Keratinocyte (primary cell): ENCODE data around the gene EIF3A. TPM values are rescaled to one million over a fixed set of nuclear protein-coding genes. Genes with fewer than 3 reads are reported as not detected.
"Not testable (repeated sequence)": the region's sequence is repeated elsewhere in the genome, so short reads cannot be mapped to it uniquely, and the experiment has no call there.

Experiments used
- DNase-seq: peaks from one replicate; pipeline ENCODE4 v3.0.0-alpha.2; 2011; ENCODE audit warnings: low read depth, missing footprints, low spot score
- FAIRE-seq: peaks from 2 replicates; lab custom pipeline; 2011; peaks lifted over from hg19 to GRCh38; lab: Jason Lieb, UNC
- H2AFZ ChIP-seq: 2 replicates; pipeline ENCODE4 v1.6.0; 2012; ENCODE audit warnings: low read length, control low read depth, inconsistent platforms; ENCODE audit not compliant: control insufficient read depth
- H3K27ac ChIP-seq: 2 replicates; pipeline ENCODE4 v1.5.1; 2011; ENCODE audit warnings: low read length; ENCODE audit not compliant: control insufficient read depth, insufficient read depth
- H3K27me3 ChIP-seq: 3 replicates; pipeline ENCODE4 v1.6.0; 2011; ENCODE audit warnings: low read length; ENCODE audit not compliant: control insufficient read depth, insufficient read depth; ENCODE audit errors: extremely low read depth
- H3K36me3 ChIP-seq, 2 experiments: 2 replicates in 1 of 2; 3 replicates in 1 of 2; pipeline ENCODE4 v1.5.1; 2011; ENCODE audit warnings: low read length in 2 of 2, mild to moderate bottlenecking in 1 of 2; ENCODE audit not compliant: control insufficient read depth in 2 of 2, insufficient read depth in 2 of 2; ENCODE audit errors: extremely low read depth in 1 of 2
- H3K4me1 ChIP-seq: 3 replicates; pipeline ENCODE4 v1.5.1; 2011; ENCODE audit warnings: low read length; ENCODE audit not compliant: control insufficient read depth, insufficient read depth; ENCODE audit errors: extremely low read depth
- H3K4me2 ChIP-seq: 3 replicates; pipeline ENCODE4 v1.6.0; 2011; ENCODE audit warnings: low read depth, low read length; ENCODE audit not compliant: control insufficient read depth, insufficient read depth; ENCODE audit errors: extremely low read depth
- H3K4me3 ChIP-seq, 3 experiments: fragments of 200-600 bp in 1 of 3; sonication (generic) in 1 of 3; 2 replicates in 2 of 3; 3 replicates in 1 of 3; pipeline ENCODE4 v1.5.1; 2011 to 2016; ENCODE audit warnings: low read length in 3 of 3, mild to moderate bottlenecking in 3 of 3, control low read depth in 2 of 3, inconsistent platforms in 1 of 3, low read depth in 1 of 3, mixed read lengths in 1 of 3, mixed run types in 1 of 3, moderate library complexity in 1 of 3; ENCODE audit not compliant: control insufficient read depth in 2 of 3, insufficient read depth in 2 of 3; ENCODE audit errors: extremely low read depth in 1 of 3
- H3K79me2 ChIP-seq: 2 replicates; pipeline ENCODE4 v1.6.0; 2012; ENCODE audit warnings: low read length; ENCODE audit not compliant: control insufficient read depth, insufficient read depth
- H3K9ac ChIP-seq: 3 replicates; pipeline ENCODE4 v1.6.0; 2011; ENCODE audit warnings: low read length; ENCODE audit not compliant: control insufficient read depth, insufficient read depth; ENCODE audit errors: extremely low read depth
- H3K9me1 ChIP-seq: 3 replicates; pipeline ENCODE4 v1.6.0; 2011; ENCODE audit warnings: low read length; ENCODE audit not compliant: control insufficient read depth, insufficient read depth; ENCODE audit errors: extremely low read depth
- H3K9me3 ChIP-seq: 2 replicates; pipeline ENCODE4 v1.5.1; 2012; ENCODE audit warnings: low read depth, low read length; ENCODE audit not compliant: control insufficient read depth
- H4K20me1 ChIP-seq: 3 replicates; pipeline ENCODE4 v1.6.0; 2011; ENCODE audit warnings: low read length; ENCODE audit not compliant: control insufficient read depth, insufficient read depth; ENCODE audit errors: extremely low read depth
- EZH2 ChIP-seq: IDR thresholded peaks from one replicate; pipeline ENCODE4 v1.6.1; 2012; ENCODE audit warnings: inconsistent platforms, mild to moderate bottlenecking, low read length, moderate library complexity
- dilution Hi-C: fragments of 300-500 bp; cut with MboI; formaldehyde crosslinking; loops from one replicate; pipeline ENCODE4 v1.7.0; 2020; ENCODE audit warnings: low sequenced_read_pairs; ENCODE audit not compliant: extremely low pct_ligation_motif_present
- polyA plus RNA-seq, 5 experiments: library from polyadenylated mRNA; depleted of rRNA in 3 of 5; stranded (reverse) in 3 of 5; stranded (forward) in 1 of 5; unstranded in 1 of 5; fragments of >200 nt; gene quantifications; 1 replicate in 1 of 5; 2 replicates in 3 of 5; 3 replicates in 1 of 5; pipeline versions ENCODE4 v1.2.1 to v1.2.3, GENCODE V29; 2011 to 2012; ENCODE audit warnings: missing spikeins in 2 of 5, low read depth in 1 of 5, low replicate concordance in 1 of 5
- TF ChIP-seq, protein P1 (sequence below), 3 experiments: IDR thresholded peaks in 1 of 3; conservative IDR thresholded peaks in 1 of 3; optimal IDR thresholded peaks in 1 of 3; 2 replicates in 2 of 3; 3 replicates in 1 of 3; pipeline versions ENCODE3 to v1.5.1; 2011; ENCODE audit warnings: low read length in 3 of 3, mild to moderate bottlenecking in 3 of 3, moderate library complexity in 2 of 3, control low read depth in 1 of 3, inconsistent platforms in 1 of 3; ENCODE audit not compliant: insufficient read depth in 2 of 3; ENCODE audit errors: extremely low read depth in 1 of 3

The EIF3A gene
- polyA plus RNA-seq, 1 donor (not counting 4 experiments of a cell fraction or from before 2014, with no cell fraction given) = 84.4 TPM

DNA sequence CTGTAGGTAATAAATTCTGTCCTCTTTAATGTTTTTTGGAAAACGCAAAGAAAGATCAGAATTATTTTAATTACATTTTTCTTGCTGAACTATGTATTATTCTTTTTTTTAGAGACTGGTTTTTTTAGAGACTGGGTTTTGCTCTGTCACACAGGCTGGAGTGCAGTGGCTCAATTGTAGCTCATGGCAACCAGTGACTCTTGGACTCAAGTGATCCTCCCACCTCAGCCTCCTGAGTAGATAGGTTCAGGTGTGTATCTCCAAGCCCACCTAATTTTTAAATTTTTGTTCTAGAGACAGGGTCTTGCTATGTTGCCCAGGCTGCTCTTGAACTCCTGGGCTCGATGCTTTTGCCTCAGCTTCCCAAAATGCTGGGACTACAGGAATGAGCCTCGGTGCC, 18.0 kb upstream of the EIF3A start:
- Histone ChIP-seq H2AFZ (no peak overlapping the region), H4K20me1 (no peaks in the 10 kb centered on the region), H3K27ac (no peak overlapping the region), H3K36me3 (no peaks in the 10 kb centered on the region), H3K9ac (no peak overlapping the region), H3K9me1 (no peaks in the 10 kb centered on the region), H3K27me3 (no peaks in the 10 kb centered on the region), H3K9me3 (no peaks in the 10 kb centered on the region), H3K4me1 (peaks cover 24% of the 10 kb centered on the region), H3K79me2 (no peaks in the 10 kb centered on the region), H3K4me2 (no peak overlapping the region), H3K4me3 (no peak overlapping the region)
- TF ChIP-seq, protein P1, sequence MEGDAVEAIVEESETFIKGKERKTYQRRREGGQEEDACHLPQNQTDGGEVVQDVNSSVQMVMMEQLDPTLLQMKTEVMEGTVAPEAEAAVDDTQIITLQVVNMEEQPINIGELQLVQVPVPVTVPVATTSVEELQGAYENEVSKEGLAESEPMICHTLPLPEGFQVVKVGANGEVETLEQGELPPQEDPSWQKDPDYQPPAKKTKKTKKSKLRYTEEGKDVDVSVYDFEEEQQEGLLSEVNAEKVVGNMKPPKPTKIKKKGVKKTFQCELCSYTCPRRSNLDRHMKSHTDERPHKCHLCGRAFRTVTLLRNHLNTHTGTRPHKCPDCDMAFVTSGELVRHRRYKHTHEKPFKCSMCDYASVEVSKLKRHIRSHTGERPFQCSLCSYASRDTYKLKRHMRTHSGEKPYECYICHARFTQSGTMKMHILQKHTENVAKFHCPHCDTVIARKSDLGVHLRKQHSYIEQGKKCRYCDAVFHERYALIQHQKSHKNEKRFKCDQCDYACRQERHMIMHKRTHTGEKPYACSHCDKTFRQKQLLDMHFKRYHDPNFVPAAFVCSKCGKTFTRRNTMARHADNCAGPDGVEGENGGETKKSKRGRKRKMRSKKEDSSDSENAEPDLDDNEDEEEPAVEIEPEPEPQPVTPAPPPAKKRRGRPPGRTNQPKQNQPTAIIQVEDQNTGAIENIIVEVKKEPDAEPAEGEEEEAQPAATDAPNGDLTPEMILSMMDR (optimal IDR thresholded peaks at IDR 0.05 in 1 of 3, IDR thresholded peaks at IDR 0.05 in 1 of 3, conservative IDR thresholded peaks at IDR 0.05 in 1 of 3; ENCODE audit: extremely low read depth in 1 of 3, insufficient read depth in 2 of 3, low read length in 3 of 3) = no peak
- TF ChIP-seq EZH2 = no peak
- no peak for DNase-seq
- no peak for FAIRE-seq
- dilution Hi-C loops = no loop called here

DNA sequence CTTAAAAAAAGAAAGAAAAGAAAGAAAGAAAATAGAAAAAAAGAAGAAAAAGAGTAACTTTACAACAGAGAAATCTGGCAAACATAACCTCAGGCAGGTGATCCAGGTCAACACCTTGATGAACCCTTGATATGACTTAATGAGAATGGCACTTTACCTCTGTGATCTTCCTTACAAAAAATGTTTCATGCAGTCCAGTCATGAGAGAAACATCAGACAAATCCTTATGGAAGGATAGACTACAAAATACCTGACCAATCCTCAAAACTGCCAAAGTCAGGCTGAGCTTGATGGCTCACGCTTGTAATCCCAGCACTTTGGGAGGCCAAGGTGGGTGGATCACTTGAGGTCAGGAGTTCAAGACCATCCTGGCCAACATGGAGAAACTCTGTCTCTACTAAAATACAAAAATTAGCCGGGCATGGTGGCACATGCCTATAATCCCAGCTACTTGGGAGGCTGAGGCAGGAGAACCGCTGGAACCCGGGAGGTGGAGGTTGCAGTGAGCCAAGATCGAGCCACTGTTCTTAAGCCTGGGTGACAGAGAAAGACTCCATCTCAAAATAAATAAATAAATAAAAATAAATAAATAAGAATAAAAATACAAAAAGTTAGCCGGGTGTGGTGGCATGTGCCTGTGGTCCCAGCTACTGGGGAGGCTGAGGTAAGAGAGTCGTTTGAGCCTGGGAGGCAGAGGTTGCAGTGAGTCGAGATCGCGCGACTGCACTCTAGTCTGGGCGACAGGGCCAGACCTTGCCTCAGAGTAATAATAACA, 16.2 kb upstream of the EIF3A start:
- H3K9me1 ChIP-seq, H3K9me3 ChIP-seq, H2AFZ ChIP-seq, DNase-seq, H3K27me3 ChIP-seq, dilution Hi-C loops, H3K9ac ChIP-seq, H4K20me1 ChIP-seq, FAIRE-seq, H3K79me2 ChIP-seq, H3K27ac ChIP-seq, H3K4me2 ChIP-seq, H3K4me3 ChIP-seq, H3K36me3 ChIP-seq: not testable (repeated sequence)
- peaks cover 18% of the 10 kb centered on the region for H3K4me1 ChIP-seq

DNA sequence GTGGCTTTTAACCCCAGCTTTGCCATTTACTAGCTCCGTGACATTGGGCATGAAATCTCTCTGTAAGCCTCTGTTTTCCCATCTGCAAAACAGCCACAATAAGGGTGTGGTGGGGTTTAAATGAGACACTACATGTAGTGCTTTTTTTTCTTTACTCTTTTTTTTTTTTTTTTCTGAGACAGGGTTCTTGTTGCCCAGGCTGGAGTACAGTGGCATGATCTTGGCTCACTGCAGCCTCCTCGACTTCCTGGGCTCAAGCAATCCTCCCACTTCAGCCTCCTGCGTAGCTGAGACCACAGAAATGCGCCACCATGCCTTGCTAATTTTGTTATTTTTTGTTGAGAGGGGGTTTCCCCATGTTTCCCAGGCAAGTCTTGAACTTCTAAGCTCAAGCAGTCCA, 15.0 kb upstream of the EIF3A start:
- no peak overlapping the region for H3K4me2 ChIP-seq
- dilution Hi-C loops = no loop called here

More for the DNA sequence above, 15.0 kb upstream of the EIF3A start:
- DNase-seq (no peak), FAIRE-seq (no peak)
- no peaks in the 10 kb centered on the region for H3K36me3 ChIP-seq
- no peaks in the 10 kb centered on the region for H3K79me2 ChIP-seq
- no peak overlapping the region for H3K4me3 ChIP-seq
- H3K9ac ChIP-seq = no peak overlapping the region
- peaks cover 14% of the 10 kb centered on the region for H3K4me1 ChIP-seq
- H3K9me3 ChIP-seq = no peaks in the 10 kb centered on the region
- TF ChIP-seq EZH2 = no peak
- TF ChIP-seq, protein P1 (optimal IDR thresholded peaks at IDR 0.05 in 1 of 3, IDR thresholded peaks at IDR 0.05 in 1 of 3, conservative IDR thresholded peaks at IDR 0.05 in 1 of 3; ENCODE audit: extremely low read depth in 1 of 3, insufficient read depth in 2 of 3, low read length in 3 of 3) = no peak
- no peaks in the 10 kb centered on the region for H3K9me1 ChIP-seq
- H2AFZ ChIP-seq = no peak overlapping the region
- H3K27ac ChIP-seq = no peak overlapping the region
- H3K27me3 ChIP-seq = no peaks in the 10 kb centered on the region
- no peaks in the 10 kb centered on the region for H4K20me1 ChIP-seq
